Testis (tissue), 3 donors: Measurements from ENCODE around the gene ARHGEF10L. TPM values are rescaled to one million over a fixed set of nuclear protein-coding genes. Genes with fewer than 3 reads are reported as not detected.
A peak's percentile ranks its signal among the peaks of the same experiment; 100 is the strongest.

Experiments used
- DNase-seq: peaks from one replicate; pipeline ENCODE4 v3.0.0-alpha.2; 2019
- H3K27ac ChIP-seq, 2 donors: fragments of 200-600 bp; sonication (generic); one replicate each; pipeline ENCODE4 v1.5.1; 2019
- H3K27me3 ChIP-seq: fragments of 200-600 bp; sonication (generic); one replicate; pipeline ENCODE4 v1.5.1; 2019
- H3K36me3 ChIP-seq: fragments of 200-600 bp; sonication (generic); one replicate; pipeline ENCODE4 v1.5.1; 2017; ENCODE audit warnings: low read depth; ENCODE audit errors: missing control alignments
- H3K4me1 ChIP-seq: fragments of 200-600 bp; sonication (generic); one replicate; pipeline ENCODE4 v1.5.1; 2019
- H3K4me3 ChIP-seq, 2 donors: fragments of 200-600 bp; sonication (generic); one replicate each; pipeline ENCODE4 v1.5.1; 2017 to 2019
- H3K9me3 ChIP-seq: fragments of 200-600 bp; sonication (generic); one replicate; pipeline ENCODE4 v1.5.1; 2017
- CTCF ChIP-seq, 3 experiments: fragments of 450-650 bp in 2 of 3; fragments of 200-600 bp in 1 of 3; sonication (generic) in 1 of 3; IDR thresholded peaks; one replicate each; pipeline ENCODE4 v1.5.1; 2016 to 2019; ENCODE audit warnings: antibody characterized with exemption in 3 of 3, mild to moderate bottlenecking in 2 of 3, moderate library complexity in 1 of 3
- POLR2A ChIP-seq: fragments of 450-650 bp; IDR thresholded peaks from one replicate; pipeline ENCODE4 v1.6.1; 2017; ENCODE audit warnings: antibody characterized with exemption, mild to moderate bottlenecking, moderate library complexity
- WGBS, 2 donors: methylation state at CpG; one replicate each; pipeline ENCODE4 v1.1.5; 2018; 5-methylcytosine and 5-hydroxymethylcytosine counted together
- intact Hi-C: fragments of 100-400 bp; cut with DNase I; formaldehyde crosslinking; loops from one replicate; pipeline ENCODE4 v1.15.1; 2023; ENCODE audit warnings: low total_unique reads
- polyA plus RNA-seq: library from polyadenylated mRNA; stranded (reverse); fragments of 350-450 nt; fragmentation: Illumina TruSeq; extraction: RNeasy Lipid Tissue Mini Kit (QIAGEN cat#74804); gene quantifications from one replicate; pipeline ENCODE4 v1.2.3, GENCODE V29; 2014; ENCODE audit warnings: low read depth, low replicate concordance; ENCODE audit not compliant: insufficient read depth
- total RNA-seq, 2 donors: library from RNA; depleted of rRNA; stranded (reverse); fragments of >200 nt; gene quantifications; one replicate each; pipeline ENCODE4 v1.2.3, GENCODE V29; 2016

Gene ARHGEF10L
- total and polyA plus RNA-seq, 3 donors from 2014 or later = 13.5 to 20.3 (median 18.4) TPM

GRCh38 chr1:17742583-17742982 is 203.1 kb downstream of the ARHGEF10L start:
- DNase-seq = peak; percentile 27
- H3K36me3 ChIP-seq = no peaks in the 10 kb centered on the region
- no peak overlapping the region for H3K27ac ChIP-seq
- 32 to 37% methylated on average over 5 of the region's 5 CpGs for WGBS, 2 donors
- H3K4me3 ChIP-seq = no peak overlapping the region
- H3K4me1 ChIP-seq = peaks cover 8% of the 10 kb centered on the region
- TF ChIP-seq POLR2A (no peak), CTCF (IDR thresholded peaks at IDR 0.05) (no peak)
- no peaks in the 10 kb centered on the region for H3K9me3 ChIP-seq
- intact Hi-C loops = no loop called here
- H3K27me3 ChIP-seq = no peaks in the 10 kb centered on the region

- 51 to 56% methylated on average over 6 to 11 of the region's 11 CpGs for WGBS, 2 donors
- Histone ChIP-seq H3K9me3 (no peaks in the 10 kb centered on the region), H3K27ac (no peak overlapping the region), H3K4me3 (no peak overlapping the region), H3K36me3 (no peaks in the 10 kb centered on the region), H3K4me1 (peaks cover 8% of the 10 kb centered on the region), H3K27me3 (no peaks in the 10 kb centered on the region)
- intact Hi-C loops = no loop called here
- DNase-seq = no peak
- no peak for TF ChIP-seq CTCF (IDR thresholded peaks at IDR 0.05)
Measured at GRCh38 chr1:17743008-17743647, 203.6 kb downstream of the ARHGEF10L start.

GRCh38 chr1:17743925-17744324 is 204.4 kb downstream of the ARHGEF10L start:
- no peak overlapping the region for H3K4me3 ChIP-seq
- WGBS, 2 donors = 95 to 100% methylated on average over 1 to 3 of the region's 3 CpGs
- no peaks in the 10 kb centered on the region for H3K36me3 ChIP-seq
- DNase-seq = no peak
- intact Hi-C loops = no loop called here
- H3K4me1 ChIP-seq = peaks cover 8% of the 10 kb centered on the region
- H3K9me3 ChIP-seq = no peaks in the 10 kb centered on the region
- no peaks in the 10 kb centered on the region for H3K27me3 ChIP-seq
- TF ChIP-seq CTCF (IDR thresholded peaks at IDR 0.05) = no peak
- TF ChIP-seq POLR2A = no peak
- H3K27ac ChIP-seq = no peak overlapping the region

DNA sequence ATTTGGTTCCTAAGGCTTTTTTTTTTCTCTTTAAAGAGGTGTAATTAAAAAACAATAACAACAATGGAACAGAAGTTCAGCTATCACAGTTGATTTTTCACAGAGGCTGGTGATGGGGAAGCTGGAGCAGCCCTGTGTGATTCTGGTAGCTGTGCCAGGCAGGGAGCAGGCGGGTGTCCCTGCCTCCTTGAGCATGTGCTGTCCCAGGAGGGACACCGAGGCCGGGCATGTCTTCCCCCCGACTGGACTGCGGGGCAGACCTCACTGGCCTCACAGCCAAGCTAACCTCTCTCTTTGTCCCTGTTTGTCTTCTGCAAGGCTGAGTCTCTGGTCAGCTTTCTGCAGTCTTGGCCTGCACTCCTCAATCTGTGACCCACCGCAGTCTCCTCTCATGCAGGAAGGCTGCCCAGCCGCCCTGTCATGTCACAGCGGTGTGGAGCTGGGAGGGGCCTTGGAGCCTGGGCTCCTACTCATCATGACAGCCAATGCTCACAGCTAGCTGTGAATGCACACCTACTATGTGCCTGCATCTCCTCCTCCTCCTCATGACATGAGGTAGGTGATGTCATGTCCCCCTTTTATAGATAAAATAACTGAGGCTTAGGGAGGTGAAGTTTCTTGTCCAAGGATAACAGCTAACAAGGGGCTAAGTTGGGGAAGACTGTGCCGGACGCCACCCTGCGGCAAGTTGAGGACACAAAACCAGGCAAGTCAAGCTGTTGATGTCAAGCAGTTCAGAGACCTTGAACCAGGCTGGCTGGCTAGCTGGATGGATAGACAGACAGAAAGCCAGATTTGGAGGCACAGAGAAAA is 205.4 kb downstream of the ARHGEF10L start:
- 80 to 87% methylated on average over 11 of the region's 11 CpGs for WGBS, 2 donors
- TF ChIP-seq POLR2A = no peak
- peak in 1 of 3 experiments; percentile 9 for TF ChIP-seq CTCF (IDR thresholded peaks at IDR 0.05)
- peak; percentile 33 for DNase-seq
- Histone ChIP-seq H3K9me3 (no peaks in the 10 kb centered on the region), H3K36me3 (no peaks in the 10 kb centered on the region), H3K27me3 (no peaks in the 10 kb centered on the region), H3K4me3 (no peak overlapping the region), H3K4me1 (peaks cover 8% of the 10 kb centered on the region), H3K27ac (no peak overlapping the region)
- intact Hi-C loops = no loop called here
